ENCODE data around the gene SQOR.

DNA sequence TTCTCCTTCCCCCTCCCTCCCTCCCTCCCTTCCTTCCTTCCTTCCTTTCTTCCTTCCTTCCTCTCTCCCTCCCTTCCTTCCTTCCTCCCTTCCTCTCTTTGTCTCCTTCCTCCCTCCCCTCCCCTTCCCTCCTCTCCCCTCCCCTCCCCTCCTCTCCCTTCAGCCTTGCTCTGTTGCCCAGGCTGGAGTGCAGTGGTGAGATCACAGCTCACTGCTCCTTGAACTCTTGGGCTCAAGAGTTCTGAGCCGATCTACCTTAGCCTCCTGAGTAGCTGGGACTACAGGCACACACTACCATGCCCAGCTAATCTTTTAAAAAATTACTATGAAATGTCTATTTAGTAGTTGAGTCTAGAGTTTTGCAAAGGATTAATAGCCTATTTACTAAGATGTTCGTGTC lies 32.2 kb downstream of the SQOR start:
- TF ChIP-seq, protein P1, sequence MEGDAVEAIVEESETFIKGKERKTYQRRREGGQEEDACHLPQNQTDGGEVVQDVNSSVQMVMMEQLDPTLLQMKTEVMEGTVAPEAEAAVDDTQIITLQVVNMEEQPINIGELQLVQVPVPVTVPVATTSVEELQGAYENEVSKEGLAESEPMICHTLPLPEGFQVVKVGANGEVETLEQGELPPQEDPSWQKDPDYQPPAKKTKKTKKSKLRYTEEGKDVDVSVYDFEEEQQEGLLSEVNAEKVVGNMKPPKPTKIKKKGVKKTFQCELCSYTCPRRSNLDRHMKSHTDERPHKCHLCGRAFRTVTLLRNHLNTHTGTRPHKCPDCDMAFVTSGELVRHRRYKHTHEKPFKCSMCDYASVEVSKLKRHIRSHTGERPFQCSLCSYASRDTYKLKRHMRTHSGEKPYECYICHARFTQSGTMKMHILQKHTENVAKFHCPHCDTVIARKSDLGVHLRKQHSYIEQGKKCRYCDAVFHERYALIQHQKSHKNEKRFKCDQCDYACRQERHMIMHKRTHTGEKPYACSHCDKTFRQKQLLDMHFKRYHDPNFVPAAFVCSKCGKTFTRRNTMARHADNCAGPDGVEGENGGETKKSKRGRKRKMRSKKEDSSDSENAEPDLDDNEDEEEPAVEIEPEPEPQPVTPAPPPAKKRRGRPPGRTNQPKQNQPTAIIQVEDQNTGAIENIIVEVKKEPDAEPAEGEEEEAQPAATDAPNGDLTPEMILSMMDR (IDR thresholded peaks at IDR 0.05), result no peak
- TF ChIP-seq POLR2A (IDR thresholded peaks at IDR 0.05), result no peak

All from body of pancreas (tissue), 4 donors.